Measurements from ENCODE around the gene SNAP29.
A peak's percentile ranks its signal among the peaks of the same experiment; 100 is the strongest.
"Not testable (repeated sequence)": the region's sequence is repeated elsewhere in the genome, so short reads cannot be mapped to it uniquely, and the experiment has no call there.

The SNAP29 gene

DNA sequence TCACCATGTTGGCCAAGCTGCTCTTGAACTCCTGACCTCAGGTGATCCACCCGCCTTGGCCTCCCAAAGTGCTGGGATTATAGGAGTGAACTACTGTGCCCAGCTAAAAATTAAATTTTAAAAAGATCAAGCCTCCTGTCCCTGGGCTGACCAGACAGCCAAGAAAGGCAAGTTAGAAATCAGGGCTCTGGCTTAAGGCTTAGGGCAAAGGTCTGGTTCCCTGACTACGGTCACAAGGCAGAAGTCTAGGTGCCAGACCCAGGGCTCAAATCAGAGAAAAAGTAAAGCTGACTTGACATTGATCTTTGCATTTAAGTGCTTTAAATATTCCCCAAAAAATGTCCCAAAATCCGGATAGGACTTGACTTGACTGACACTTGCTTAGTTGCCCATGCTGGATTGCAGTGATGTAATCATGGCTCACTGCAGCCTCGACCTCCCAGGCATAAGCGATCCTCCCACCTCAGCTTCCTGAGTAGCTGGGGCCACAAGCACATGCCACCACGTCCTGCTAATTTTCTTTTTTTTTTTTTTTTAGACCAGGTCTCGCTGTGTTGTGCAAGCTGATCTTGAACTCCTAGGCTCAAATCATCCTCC, 41.1 kb downstream of the SNAP29 start:
- no peak for DNase-seq (ENCODE audit: low spot score)
- FAIRE-seq, result no peak

DNA sequence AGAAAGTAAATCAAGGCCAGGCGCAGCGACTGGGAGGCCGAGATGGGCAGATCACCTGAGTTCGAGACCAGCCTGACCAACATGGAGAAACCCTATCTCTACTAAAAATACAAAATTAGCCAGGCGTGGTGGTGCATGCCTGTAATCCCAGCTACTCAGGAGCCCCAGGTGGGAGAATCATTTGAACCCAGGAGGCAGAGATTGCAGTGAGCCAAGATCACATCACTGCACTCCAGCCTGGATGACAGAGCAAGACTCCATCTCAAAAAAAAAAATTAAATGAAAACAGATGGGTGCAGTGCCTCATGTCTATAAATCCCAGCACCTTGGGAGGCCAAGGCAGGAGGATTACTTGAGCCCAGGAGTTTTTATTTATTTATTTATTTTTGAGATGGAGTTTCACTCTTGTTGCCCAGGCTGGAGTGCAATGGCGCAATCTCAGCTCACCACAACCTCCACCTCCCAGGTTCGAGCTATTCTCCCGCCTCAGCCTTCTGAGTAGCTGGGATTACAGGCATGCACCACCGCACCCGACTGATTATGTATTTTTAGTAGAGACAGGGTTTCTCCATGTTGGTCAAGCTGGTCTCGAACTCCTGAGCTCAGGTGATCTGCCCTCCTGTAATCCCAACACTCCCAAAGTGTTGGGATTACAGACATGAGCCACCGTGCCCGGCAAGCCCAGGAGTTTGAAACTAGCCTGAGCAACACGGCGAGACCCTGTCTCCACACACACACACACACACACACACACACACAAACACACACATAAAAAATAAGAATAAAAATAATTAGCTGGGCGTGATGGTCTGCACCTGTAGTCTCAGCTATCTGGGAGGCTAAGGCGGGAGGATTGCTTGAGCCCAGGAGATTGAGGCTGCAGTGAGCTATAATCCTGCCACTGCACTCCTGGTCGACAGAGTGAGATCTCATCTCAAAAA, 42.6 kb downstream of the SNAP29 start:
- FAIRE-seq; DNase-seq (ENCODE audit: low spot score): not testable (repeated sequence)

DNA sequence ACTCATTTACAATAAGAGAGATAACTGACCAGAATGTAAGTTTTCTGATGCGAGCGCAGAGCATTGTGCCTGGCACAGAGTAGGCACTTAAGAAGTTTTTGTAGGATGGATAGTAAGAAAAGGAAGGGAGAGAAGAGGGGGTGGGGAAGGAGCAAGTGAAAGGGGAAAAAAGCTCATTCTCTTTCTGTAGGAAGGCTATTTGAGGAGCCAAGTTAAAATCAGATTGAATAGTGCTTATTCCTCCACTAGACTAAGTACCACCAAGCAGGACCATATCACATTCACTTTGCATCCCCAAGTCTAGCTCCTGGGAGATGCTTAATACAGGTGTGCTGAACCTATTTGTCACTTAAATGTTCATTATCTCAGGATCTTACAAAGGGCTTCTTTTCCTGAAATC, 44.3 kb downstream of the SNAP29 start:
- FAIRE-seq (no peak), DNase-seq (ENCODE audit: low spot score) (no peak)

DNA sequence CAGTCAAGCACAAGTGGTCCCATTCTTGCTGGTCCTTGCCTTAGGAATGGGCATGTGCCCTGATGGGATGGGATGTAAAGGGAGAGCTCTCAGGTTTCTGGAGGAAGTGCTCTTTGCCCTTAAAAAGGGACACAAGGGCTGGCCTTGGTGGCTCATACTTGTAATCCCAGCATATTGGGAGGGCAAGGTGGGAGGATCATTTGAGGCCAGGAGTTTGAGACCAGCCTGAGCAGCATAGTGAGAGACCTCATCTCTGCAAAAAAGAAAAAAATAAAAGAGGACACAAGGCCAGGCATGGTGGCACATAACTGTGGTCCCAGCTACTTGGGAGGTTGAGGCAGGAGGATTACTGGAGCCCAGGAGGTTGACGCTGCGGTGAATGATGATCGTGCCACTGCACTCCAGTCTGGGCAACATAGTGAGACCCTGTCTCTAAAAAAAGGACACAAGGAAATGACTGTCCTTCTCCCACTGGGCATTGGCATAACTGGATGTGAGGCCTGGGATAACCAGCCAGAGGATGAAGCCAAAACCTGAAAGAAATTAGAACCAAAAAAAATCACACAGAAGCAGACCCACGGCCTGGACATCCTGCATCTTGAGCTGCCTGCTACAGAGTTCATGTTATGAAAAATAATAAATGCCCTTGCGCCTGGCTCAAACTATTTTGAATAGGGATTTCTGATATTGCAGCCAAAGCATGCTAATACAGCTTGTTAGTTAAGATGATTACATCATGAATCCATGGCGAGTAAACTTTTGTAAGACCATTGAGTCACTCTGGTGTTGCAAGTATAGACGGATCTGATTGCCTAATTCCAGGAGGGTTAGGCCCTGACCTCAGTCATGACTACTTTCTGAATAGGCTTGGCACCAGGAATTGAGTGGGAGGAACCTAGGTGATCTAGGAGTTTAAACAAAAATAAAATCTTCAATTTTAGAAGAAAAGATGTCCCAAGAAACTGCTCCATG, 45.5 kb downstream of the SNAP29 start:
- no peak for FAIRE-seq
- peak; percentile 59 for DNase-seq (ENCODE audit: low spot score)

DNA sequence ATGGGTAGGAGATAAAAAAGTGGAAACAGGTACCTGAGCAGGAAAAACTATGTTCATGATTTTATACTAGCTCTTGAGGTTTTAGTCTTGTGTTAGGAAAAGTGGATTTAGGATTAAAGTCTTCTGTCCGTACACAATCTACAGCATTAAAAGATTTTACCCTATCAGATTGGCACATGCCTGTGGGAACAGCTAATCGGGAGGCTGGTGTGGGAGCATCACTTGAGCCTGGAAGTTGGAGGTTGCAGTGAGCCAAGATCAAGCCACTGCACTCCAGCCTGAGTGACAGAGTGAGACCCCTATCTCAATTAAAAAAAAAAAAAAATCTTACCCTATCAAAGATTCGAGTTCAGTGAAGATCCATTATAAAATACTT, 46.2 kb downstream of the SNAP29 start:
- DNase-seq (ENCODE audit: low spot score) (no peak), FAIRE-seq (no peak)

DNA sequence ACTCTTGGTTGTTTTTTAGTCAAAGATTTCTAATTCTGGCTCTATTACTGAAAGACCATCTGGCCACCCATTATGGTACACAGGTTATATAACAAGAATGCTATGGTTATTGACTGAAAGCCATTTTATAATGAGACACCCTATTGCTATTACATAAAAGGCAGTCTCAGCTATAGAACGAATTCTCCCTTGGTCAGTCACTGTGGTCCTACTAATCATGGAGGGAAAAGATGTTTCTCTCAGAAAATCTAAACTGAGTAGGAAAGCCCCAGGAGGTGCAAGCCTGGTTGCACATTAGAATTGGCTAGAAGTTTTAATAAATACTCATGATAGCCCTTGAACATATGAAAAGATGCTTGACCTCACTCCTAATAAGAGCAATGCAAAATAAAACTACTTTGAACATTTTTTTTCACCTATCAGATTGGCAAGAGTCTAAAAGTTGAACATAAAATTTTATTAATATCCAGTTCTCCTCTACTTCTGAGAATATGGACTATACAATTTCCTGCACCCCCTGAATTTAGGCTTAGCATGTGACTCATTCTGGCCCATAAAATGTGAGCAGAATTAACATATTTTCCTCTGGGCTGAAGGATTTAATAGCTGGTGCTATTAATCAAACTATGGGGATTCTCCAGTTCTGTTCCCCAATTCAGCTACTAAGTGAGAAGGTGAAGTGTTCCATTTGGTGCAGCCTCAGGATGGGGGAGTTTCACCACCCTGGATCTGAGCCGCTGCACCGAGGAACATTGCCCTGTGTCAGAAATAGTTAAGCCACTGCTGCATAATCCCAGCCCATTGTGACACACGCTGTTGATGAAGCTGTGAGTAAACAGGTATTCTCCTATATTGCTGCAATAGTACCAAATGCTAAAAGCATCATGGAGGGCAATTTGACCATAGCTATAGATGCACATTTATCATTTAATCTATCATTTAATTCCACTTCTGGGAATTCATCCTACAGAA, 46.9 kb downstream of the SNAP29 start:
- no peak for FAIRE-seq
- DNase-seq (ENCODE audit: low spot score), result no peak

DNA sequence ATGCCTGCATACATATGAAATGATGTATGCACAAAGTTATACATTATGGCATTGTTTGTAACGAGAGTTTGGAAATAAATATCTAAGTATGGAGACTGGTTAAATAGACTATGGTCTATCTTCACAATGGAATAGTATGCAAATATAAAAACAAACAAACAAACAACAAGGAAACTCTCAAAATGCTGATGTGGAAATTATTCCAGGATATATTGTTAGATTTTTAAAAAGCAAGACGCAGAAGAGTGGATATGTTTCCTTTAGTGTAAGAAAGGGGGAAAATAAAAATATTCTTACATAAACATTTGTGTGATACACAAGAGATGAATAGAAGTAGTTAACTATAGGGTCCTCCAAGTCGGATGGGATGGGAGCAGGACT, 47.6 kb downstream of the SNAP29 start:
- DNase-seq (ENCODE audit: low spot score), result no peak
- no peak for FAIRE-seq

DNA sequence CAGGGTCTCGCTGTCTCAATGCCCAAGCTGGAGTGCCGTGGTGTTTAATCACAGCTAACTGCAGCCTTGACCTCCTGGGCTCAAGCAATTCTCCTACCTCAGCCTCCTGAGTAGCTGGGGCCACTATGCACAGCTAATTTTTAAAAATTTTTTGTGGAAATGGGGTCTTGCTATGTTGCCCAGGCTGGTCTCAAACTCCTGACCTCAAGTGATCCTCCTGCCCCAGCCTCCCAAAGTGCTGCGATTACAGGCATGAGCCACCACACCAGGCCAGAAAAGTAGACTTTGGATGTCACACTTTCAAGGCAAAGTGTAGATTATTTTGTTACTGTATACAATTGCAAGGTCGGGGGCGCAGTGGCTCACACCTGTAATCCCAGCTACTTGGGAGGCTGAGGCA, 49.9 kb downstream of the SNAP29 start:
- not testable (repeated sequence) for FAIRE-seq; DNase-seq (ENCODE audit: low spot score)

DNA sequence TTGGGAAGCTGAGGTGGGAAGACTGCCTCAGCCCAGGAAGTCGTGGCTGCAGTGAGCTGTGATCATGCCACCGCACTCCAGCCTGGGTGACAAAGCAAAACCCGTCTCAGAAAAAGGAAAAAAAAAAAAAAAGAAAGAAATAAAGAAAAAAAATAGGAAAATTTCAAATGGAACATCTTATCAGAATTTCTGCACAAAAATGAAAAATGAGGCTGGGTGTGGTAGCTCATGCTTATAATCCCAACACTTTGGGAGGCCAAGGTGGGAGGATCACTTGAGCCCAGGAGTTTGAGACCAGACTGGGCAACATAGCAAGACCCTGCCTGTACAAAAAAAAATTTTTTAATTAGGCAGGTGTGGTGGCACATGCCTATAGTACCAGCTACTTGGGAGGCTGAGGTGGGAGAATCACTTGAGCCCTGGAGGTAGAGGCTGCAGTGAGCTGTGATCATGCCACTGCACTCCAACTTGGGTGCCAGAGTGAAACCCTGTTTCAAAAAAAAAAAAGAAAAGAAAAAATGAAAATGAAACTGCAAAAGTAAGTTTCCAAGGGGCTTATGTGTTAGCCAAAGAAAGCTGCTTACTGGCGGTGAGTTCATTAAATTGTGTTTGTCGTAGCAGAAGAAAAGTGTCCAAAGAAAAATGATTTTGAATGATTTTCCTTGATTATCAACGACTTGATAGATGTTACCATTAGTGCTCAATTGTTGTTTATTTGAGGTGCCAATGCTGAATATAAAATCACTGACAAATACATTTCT, 50.9 kb downstream of the SNAP29 start:
- FAIRE-seq, result no peak
- DNase-seq (ENCODE audit: low spot score), result no peak

DNA sequence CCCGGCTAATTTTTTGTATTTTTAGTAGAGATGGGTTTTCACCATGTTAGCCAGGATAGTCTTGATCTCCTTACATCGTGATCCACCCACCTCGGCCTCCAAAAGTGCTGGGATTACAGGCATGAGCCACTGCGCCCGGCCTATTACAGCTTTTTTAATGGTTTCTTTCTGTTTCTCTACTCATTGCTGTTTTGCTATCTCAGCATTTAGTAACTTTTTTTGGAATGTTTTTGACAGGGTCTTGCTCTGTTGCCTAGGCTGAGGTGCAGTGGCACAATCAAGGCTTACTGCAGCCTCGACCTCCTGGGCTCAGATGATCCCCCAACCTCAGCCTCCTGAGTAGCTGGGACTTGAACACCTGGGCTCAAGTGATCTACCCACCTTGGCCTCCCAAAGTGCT, 53.7 kb downstream of the SNAP29 start:
- FAIRE-seq, result no peak
- DNase-seq (ENCODE audit: low spot score), result no peak

DNA sequence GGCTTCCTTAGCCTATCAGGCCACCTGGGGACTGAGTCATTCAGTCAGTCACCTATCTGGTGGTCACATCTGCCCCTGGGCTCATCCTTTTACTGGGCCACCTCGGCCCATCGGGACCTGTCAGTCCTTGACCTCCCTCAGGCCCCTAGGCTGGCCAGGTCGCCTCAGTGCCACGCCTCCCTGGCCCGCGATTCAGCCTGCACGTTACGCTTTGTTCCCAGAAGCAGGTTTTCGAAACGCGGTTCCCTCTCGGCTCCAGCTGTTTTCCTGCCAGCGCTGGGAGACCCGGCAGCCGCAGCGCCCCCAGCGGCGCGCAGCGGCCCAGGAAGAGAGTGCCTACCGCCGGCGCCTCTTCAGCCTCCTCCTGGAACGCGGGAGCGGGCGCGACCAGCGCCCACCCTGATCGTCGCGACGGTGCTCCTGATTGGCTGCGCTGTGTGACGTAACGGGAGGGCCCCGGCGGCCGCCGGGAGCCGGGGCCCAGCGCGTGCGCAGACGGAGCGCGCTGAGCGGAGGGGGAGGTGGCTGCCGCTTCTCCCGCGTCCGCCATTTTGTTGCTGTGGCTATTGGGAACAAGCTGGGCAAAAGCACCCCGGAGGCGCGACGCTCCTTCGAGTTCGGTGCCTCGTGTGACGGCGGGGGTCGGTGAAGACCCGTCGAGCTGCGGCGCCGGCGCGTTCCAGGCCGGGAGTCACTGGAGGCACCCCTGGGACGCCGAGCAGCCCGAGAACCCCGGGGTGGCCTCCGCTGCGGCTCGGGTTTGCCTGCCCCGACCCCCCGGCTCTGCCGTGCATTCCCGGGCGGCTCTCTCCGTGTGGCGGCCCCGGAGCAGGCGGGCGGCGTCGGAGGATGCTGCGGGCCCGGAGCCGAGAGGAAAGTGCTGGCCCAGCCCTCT, 58.4 kb downstream of the SNAP29 start, which contains the start of gene CRKL:
Gene CRKL (plus strand): TSS at position 492 of the 895 bp plus-strand sequence. CDS start 528 bp downstream, outside the sequence.
- peak; percentile 93 for DNase-seq (ENCODE audit: low spot score)
- no peak for FAIRE-seq

DNA sequence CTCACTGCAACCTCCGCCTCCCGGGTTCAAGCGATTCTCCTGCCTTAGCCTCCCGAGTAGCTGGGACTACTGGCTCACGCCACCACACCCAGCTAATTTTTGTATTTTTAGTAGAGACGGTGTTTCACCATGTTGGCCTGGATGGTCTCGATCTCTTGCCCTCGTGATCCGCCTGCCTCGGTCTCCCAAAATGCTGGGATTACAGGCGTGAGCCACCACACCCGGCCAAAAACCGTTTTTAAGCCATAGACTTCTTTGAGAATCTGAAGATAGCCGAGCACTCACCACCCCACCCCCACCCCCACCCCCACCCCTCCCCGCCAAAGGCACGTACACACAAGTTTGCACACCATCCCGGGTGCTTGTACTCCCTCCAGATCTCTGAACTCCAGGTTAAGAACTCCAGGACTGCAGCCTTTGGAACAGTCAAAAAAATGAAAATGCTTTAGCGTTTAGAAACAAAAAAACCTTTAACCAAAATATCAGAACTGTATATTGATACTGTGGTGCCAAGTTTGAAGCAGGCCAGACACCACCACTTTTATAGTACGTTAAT, 59.9 kb downstream of the SNAP29 start:
- DNase-seq (ENCODE audit: low spot score) (no peak), FAIRE-seq (no peak)

DNA sequence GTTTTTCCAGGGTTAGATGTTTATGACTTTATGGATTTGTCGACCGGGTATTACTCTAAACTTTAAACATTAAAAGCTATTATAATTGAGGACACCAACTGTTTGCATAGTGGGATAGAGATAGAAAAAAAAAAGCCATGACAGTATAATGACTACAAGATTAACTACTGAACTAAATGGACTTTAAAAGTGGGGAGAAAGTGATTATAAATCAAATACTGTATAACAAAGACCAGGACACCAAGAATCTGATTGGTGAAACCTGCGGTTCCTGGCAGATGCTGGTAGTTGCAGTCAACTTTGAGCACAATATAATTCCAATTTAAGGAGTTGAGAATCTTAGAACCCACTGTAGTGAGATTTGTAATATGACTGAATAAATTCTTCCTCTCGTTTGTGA, 60.9 kb downstream of the SNAP29 start:
- no peak for FAIRE-seq
- DNase-seq (ENCODE audit: low spot score), result no peak

DNA sequence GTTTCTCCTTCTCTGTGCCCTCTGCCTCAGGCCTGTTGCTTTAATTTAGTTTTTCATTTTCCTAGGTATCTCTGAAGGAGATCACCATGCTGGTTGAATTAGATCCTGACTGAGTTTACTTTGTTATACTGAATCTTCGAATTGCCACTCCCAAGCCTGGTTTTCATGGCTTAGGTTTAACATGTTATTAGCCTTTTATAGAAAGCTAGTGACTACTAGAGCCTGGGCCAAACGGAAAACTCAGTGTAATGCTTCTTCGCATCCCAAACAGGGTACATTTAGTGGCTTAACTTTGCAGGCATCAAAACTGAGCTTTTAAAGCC, 62.0 kb downstream of the SNAP29 start:
- no peak for FAIRE-seq
- no peak for DNase-seq (ENCODE audit: low spot score)

DNA sequence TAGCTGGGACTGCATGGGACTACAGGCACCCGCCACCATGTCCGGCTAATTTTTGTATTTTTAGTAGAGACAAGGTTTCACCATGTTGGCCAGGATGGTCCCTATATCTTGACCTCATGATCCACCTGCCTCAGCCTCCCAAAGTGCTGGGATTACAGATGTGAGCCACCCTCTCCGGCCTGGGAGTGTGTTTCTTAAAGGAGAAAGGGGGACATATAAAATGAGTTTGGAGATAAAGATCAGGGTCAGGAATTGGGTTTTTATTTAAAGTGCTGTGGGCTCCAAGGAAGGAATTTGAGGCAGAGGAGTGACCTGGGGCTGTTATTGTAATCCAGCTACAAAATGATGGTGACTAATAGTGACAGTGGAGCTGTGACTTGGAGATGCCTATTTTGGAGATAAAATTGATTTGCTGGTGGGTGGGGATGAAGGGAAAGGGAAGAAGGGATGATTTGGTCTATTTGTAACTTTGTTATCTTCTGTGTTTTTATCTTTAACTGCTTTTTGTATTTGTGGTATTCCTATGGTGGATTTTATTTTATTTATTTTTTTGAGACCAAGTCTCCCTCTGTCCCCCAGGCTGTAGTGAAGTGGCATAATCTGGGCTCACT, 63.4 kb downstream of the SNAP29 start:
- DNase-seq (ENCODE audit: low spot score), result no peak
- no peak for FAIRE-seq

DNA sequence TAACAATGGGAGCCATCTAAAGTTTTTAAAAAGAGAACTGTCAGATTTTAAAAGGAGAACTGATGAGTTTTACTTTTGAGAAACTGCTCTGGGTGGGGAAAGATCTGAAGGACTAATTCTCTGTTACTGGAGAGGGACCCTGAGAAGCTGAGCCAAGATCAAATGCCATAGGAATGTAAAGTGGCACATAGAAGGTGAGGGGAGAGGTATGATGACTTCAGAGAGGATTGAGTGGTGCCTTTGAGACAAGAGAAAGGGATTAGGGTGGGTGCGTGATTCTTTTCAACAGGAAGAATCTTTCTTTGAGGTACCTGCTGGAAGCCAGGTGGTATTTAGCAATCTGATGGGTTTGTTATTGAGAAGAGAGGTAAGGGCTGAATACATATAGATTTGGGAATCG, 67.4 kb downstream of the SNAP29 start:
- no peak for FAIRE-seq
- DNase-seq (ENCODE audit: low spot score), result no peak

DNA sequence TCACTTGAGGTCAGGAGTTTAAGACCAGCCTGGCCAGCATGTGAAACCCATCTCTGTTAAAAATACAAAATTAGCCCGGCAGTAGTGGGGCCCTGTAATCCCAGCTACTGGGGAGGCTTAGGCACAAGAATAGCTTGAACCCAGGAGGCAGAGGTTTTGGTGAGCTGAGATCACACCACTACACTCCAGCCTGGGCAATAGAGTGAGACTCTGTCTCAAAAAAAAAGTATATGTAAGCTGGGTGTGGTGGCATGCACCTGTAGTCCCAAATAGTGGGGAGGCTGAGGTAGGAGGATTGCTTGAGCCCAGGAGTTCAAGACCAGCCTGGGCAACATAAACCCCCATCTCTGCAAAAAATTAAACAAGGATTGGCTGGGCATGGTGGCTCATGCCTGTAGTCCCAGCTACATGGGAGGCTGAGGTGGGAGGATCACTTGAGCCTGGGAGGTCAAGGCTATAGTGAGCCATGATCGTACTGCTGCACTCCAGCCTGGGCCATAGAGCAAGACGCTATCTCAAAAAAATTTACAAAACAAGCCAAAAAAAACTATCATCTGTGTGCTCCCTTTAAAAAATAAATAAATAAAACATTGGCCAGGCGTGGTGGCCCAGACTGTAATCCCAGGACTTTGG, 69.2 kb downstream of the SNAP29 start:
- FAIRE-seq, result no peak
- DNase-seq (ENCODE audit: low spot score), result no peak

DNA sequence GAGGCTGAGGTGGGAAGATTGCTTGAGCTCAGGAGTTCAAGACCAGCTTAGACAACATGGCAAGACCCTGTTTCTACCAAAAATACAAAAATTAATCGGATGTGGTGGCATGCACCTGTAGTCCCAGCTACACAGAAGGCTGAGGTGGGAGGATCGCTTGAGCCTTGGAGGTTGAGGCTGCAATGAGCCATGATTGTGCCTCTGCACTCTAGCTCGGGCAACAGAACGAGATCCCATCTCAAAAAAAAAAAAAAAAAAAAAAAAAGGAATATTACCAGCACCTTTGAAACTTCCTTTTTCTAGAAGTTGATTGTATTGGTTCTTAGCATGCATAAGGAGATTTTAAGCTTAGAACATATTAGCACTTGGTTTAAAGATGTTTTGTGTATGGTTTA, 69.8 kb downstream of the SNAP29 start:
- no peak for DNase-seq (ENCODE audit: low spot score)
- no peak for FAIRE-seq
